Measurements from ENCODE around the gene PAX3. TPM values are rescaled to one million over a fixed set of nuclear protein-coding genes. Genes with fewer than 3 reads are reported as not detected.

Gene PAX3
- total RNA-seq, 2 donors from 2014 or later = not detected

DNA sequence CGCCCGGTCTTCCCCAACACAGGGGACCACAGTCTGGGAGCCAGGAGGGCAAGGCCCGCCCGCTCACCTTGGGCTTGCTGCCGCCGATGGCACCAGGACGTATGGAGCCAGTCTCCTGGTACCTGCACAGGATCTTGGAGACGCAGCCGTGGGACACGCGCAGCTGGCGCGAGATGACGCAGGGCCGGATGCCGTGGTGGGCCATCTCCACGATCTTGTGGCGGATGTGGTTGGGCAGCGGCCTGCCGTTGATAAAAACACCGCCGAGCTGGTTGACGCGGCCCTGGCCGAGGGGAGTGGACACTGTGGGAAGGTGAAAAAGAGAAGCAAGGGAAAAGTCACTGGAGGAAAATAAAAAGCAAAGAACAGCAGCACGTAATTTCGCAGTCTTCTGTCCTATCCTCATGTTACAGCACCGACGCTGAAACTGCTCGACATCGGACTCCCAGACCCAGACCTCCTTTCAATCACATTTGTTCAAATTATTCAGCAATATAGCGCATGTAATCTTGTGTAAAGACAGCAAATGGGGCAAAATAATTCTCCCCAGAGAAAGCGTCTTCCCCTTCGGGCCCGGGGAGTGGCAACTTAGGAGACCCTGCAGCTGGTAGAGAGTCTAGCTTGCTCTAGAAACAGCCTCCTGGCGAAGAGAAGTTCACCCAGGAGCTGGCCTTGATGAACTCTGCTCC, 1.7 kb downstream of the PAX3 start:
- Histone ChIP-seq H3K36me3 (no peaks in the 10 kb centered on the region), H3K4me1 (replicated peaks) (no peaks in the 10 kb centered on the region), H3K27me3 (replicated peaks; ENCODE audit: insufficient read depth) (peaks cover 76% of the 10 kb centered on the region), H3K9me3 (no peaks in the 10 kb centered on the region), H3K4me3 (no peak overlapping the region), H3K27ac (no peak overlapping the region)
- 11% methylated on average over 36 of the region's 36 CpGs for WGBS
- TF ChIP-seq POLR2A (IDR thresholded peaks at IDR 0.05) (no peak), POLR2AphosphoS5 (IDR thresholded peaks at IDR 0.05) (no peak)
- TF ChIP-seq, protein P1, sequence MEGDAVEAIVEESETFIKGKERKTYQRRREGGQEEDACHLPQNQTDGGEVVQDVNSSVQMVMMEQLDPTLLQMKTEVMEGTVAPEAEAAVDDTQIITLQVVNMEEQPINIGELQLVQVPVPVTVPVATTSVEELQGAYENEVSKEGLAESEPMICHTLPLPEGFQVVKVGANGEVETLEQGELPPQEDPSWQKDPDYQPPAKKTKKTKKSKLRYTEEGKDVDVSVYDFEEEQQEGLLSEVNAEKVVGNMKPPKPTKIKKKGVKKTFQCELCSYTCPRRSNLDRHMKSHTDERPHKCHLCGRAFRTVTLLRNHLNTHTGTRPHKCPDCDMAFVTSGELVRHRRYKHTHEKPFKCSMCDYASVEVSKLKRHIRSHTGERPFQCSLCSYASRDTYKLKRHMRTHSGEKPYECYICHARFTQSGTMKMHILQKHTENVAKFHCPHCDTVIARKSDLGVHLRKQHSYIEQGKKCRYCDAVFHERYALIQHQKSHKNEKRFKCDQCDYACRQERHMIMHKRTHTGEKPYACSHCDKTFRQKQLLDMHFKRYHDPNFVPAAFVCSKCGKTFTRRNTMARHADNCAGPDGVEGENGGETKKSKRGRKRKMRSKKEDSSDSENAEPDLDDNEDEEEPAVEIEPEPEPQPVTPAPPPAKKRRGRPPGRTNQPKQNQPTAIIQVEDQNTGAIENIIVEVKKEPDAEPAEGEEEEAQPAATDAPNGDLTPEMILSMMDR (IDR thresholded peaks at IDR 0.05) = no peak
- intact Hi-C loops (cut with DNase I) = no loop called here
- no peak for DNase-seq (ENCODE audit: low spot score)

DNA sequence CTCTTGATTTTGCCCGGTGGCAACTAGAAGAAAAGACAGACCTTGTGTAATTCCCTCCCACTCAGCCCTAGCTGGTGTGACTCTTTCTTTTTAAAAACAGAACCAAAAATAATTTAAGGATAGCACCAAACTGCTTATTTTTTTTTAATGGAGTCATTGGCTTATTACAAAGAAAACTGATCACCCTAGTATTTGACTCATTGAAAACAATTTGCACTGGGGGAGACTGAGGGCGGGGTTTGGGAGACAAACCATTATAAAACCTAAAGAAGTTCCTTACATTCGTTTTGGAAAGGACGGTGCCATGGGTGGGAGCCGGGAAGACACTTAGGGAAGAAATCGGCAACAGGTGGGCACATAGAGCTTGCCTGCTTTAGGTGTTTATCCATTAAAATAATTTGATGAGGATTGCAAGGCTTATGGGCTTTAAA, 2.5 kb downstream of the PAX3 start:
- intact Hi-C loops (cut with DNase I) = no loop called here
- Histone ChIP-seq H3K27me3 (replicated peaks; ENCODE audit: insufficient read depth) (peaks cover 75% of the 10 kb centered on the region), H3K4me1 (replicated peaks) (no peaks in the 10 kb centered on the region), H3K4me3 (no peak overlapping the region), H3K9me3 (no peaks in the 10 kb centered on the region), H3K36me3 (no peaks in the 10 kb centered on the region), H3K27ac (no peak overlapping the region)
- TF ChIP-seq, protein P1 (IDR thresholded peaks at IDR 0.05) = no peak
- TF ChIP-seq POLR2A (IDR thresholded peaks at IDR 0.05) = no peak
- no peak for TF ChIP-seq POLR2AphosphoS5 (IDR thresholded peaks at IDR 0.05)
- WGBS = 19% methylated on average over 6 of the region's 6 CpGs
- no peak for DNase-seq (ENCODE audit: low spot score)

DNA sequence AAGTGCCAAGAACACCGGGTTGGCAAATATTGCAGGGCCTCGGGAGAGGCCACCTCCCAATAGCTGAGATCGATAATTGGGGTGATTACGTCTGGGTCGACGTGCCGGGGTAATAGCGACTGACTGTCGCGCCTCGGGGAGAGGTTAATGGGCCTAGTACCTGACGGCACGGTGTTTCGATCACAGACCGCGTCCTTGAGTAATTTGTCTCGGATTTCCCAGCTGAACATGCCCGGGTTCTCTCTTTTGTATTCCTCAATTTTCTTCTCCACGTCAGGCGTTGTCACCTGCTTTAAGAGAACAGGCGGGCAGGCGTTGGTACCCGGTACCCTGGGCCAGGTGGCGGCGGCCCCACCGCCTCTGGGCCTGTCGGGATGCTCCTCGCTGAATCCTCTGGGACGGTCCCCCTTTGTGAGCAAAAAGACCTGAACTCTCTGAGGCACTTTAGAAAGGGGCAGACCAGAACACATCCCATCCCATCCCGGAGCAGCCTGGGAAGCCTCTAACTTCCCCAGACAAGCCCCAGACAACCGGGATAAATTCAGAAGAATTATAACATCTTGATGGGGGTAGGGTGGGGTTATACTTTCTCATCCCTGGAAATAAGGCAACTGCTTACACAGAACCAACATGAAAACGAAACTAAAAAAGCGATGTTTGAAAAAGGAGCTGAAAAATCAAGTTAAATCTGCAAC, 3.3 kb downstream of the PAX3 start:
- Histone ChIP-seq H3K9me3 (no peaks in the 10 kb centered on the region), H3K4me3 (no peak overlapping the region), H3K4me1 (replicated peaks) (no peaks in the 10 kb centered on the region), H3K27me3 (replicated peaks; ENCODE audit: insufficient read depth) (peaks cover 74% of the 10 kb centered on the region), H3K27ac (no peak overlapping the region), H3K36me3 (no peaks in the 10 kb centered on the region)
- intact Hi-C loops (cut with DNase I) = no loop called here
- WGBS = 8% methylated on average over 33 of the region's 33 CpGs
- DNase-seq (ENCODE audit: low spot score) = no peak
- TF ChIP-seq POLR2A (IDR thresholded peaks at IDR 0.05) (no peak), POLR2AphosphoS5 (IDR thresholded peaks at IDR 0.05) (no peak)
- TF ChIP-seq, protein P1 (IDR thresholded peaks at IDR 0.05) = no peak

DNA sequence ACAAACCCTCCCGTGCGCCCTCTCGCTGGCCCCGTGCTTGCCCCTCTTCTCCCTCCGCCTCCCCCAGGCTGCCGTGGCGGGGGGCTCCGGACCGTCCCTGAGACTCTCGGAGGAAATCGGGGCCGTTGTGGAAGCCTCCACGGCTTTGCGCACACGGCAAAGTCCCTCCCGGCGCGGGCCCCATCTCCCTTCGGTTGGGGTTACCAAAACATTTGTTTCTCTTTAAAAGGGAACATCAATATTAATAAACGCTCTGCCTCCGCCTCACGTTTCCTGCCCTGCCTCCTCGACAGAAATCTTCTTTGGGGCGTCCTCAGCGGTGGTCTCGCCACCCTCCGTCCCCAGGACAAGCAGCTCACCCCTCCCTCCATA, 3.8 kb downstream of the PAX3 start:
- H3K4me3 ChIP-seq = no peak overlapping the region

More for the DNA sequence above, 3.8 kb downstream of the PAX3 start:
- H3K27me3 ChIP-seq (replicated peaks; ENCODE audit: insufficient read depth) = peaks cover 70% of the 10 kb centered on the region
- no peak for DNase-seq (ENCODE audit: low spot score)
- intact Hi-C loops (cut with DNase I) = no loop called here
- no peak for TF ChIP-seq POLR2A (IDR thresholded peaks at IDR 0.05)
- TF ChIP-seq POLR2AphosphoS5 (IDR thresholded peaks at IDR 0.05) = no peak
- TF ChIP-seq, protein P1 (IDR thresholded peaks at IDR 0.05) = no peak
- no peaks in the 10 kb centered on the region for H3K36me3 ChIP-seq
- H3K27ac ChIP-seq = no peak overlapping the region
- H3K9me3 ChIP-seq = no peaks in the 10 kb centered on the region
- WGBS = 6% methylated on average over 27 of the region's 27 CpGs
- no peaks in the 10 kb centered on the region for H3K4me1 ChIP-seq (replicated peaks)

All from prostate gland (tissue), 2 donors.